GM19328 (cell line): ENCODE results near the gene NFATC3.

Experiments
- ATAC-seq: cut with Tn5 transposase; IDR thresholded peaks from one replicate; pipeline ENCODE4 v1.9.1; 2021; ENCODE audit warnings: mild to moderate bottlenecking, moderate library complexity; ENCODE audit not compliant: unreplicated experiment

Gene NFATC3

DNA sequence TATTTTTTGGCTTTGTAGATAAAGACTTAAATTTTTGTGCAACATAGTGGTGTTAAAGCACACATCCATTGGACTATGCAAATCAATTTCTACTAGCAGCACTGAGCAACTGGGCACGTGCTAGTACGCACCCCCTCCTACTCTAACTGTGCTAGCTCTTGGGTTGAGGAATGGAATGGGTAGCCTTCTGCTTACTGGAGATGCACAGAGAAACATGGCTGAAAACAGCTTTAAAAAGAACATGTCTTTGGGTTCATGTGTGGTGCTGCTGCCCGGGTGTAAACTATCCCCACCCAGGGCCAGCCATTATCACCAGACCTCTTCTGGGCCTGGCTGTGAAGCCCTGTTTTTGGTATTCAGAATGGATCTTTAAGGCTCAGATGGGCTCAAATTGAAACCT is 143.5 kb downstream of the NFATC3 start:
- ATAC-seq = no peak

DNA sequence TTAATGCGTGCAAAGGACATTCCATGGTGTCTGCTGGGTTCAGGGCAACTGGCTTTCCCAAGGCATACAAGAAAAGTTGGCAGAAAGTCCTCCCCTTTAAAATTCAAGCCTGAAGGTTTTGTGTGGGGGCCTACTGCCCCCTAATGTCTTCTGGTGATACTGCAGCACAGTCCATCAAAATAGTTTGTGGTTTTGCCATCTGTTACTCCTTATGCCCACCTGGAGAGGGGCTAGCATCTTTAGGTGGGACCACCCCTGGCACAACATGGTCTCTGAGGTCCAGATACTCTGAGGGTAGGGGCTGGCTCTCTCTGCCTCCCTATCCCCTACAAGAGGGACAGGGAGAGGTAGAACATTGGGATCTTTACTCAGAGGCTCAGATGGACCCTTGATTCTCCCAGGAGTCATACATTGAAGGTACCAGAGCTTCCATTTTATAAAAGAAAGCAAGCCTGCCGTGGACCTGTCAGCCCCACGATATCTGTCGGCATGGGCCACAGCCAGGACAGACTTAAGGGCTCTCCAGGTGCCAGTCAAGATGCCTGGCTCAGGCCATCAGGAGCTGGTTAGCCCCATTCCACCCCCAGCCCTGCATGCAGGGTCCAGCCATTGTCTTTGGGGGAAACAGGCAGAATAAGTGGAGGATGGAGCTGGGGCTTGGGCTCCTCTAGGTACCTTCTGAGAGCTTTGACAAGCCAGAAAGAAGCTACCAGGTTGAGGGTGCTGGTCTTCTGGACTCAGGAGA is 144.4 kb downstream of the NFATC3 start:
- ATAC-seq = no peak

DNA sequence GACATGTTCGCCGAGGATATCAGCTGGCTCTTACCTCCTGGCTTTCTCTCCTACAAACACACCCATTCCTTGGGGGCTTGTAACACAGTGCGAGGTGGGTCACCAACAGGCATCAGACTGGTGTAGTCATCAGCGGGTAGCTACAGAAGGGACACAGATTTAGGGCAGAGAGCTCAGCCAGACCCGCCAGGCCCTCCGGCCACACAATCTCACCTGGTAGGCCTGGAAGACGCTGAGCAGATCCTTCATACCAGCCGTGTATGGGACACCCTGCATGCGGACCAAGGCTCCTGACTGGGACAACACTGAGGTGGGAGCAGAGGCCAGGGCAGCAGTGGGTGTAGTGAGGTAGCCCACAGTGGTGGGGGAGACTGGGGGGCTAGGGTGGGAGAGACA is 145.0 kb downstream of the NFATC3 start:
- no peak for ATAC-seq

- ATAC-seq = no peak
These were observed 145.8 kb downstream of the NFATC3 start for GRCh38 chr16:68230956-68231355.

GRCh38 chr16:68231384-68232136 is 146.4 kb downstream of the NFATC3 start:
- ATAC-seq = no peak

DNA sequence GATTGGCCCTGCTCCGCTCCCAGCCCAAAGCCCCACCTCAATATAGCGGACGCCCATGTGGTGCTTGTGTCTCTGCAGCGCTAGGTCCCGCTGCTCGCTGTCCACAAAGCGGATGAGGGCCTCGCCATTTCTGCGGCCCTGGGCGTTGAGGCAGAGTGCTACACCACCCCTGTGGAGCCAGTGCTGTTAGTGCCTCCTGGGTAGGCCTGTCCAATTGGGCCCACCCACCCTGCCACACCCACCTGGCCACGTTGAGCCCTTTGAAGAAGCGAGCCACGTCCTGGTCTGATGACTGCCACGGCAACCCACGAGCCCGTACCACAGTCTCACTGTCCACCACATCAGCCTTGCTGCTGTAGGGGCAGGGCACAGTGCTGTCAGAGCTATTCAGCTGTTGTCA is 147.2 kb downstream of the NFATC3 start:
- no peak for ATAC-seq

DNA sequence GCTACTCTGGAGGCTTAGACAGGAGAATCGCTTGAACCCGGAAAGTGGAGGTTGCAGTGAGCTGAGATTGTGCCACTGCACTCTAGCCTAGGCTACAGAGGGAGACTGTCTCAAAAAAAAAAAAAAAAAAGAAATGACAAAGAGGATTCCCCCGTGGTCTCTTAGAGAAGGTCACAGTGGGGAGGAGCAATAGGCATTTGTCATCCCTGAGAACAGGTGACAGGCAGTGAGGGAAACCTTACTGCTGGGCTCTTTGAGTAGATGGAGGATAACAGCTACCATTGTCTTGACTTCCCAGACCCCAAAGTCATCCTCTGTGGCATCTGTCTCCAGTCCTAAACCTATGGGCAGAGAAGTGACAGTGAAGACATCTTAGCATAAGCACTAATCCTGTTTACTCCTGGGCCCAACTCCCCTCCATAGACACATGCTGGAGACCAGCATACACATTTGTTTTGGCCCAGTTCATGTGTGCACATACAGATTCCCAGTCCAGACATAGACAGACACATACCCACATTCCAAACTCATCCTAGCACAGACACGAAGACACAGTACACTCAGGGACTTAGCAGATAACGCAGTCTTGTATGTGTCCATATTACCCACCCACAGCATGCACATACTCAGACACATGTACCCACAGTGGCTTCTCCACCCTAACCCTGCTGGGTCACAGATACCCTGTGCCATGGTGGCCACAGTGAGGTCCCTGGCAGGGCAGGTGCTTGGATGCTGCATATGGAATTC is 148.1 kb downstream of the NFATC3 start:
- ATAC-seq = no peak

DNA sequence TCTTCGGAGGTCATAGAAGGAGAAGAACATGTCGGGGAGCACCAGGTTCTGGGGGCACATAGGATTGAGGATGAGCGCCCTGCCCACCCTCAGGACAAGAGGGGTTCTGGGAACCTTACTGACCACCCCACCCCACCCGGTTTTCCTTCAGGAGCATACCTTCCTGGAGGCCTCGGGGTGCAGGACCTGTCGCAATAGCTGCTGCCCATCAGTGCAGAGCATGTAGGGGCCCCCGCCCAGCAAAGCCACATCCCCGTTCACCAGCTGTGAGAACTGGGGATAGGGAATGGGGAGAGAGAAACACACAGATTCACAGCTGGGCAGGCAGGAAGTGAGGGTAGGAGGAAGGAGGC is 148.6 kb downstream of the NFATC3 start:
- ATAC-seq = no peak

DNA sequence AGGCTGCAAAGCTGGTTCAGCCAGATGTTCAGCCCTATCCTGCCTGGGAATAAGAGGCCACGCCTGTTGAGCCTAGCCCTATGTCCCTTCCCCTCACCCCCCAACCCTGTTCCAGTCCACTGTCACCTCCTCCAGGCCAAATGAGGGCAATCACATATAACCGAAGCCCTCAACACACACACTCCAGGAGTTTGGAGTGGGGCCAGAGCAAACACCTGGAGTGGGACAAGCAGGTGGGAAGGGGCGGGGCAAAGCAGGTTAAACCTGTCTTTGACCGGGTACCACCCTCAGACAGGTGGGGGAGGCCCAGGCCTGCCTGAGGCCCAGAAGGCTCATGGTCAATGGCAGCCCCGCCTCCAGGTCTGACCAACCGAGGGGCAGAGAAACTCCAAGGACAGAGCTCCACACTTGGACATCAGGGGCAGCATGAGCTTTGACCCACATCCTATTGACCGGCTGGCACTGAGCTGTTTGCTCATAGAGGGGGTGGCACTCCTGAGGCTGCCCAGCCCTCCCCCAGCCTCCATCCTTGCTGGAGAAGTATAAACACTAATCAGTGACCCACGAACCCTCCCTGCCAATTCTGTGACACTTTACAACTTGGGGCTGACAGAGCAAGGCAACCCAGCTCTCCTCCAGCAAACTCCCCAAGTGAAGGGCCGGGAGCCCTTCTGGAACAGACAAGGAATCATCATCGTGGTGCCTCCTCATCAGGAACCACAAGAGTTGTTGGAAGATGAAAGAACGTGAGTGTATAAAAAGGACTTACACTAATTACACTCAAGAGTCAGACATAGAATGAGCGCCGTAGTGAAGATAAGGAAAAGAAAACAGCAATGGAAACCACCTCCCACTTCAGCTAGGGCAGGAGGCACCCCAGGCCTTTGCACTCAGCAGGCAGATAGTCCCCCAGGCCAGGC is 149.3 kb downstream of the NFATC3 start:
- no peak for ATAC-seq

DNA sequence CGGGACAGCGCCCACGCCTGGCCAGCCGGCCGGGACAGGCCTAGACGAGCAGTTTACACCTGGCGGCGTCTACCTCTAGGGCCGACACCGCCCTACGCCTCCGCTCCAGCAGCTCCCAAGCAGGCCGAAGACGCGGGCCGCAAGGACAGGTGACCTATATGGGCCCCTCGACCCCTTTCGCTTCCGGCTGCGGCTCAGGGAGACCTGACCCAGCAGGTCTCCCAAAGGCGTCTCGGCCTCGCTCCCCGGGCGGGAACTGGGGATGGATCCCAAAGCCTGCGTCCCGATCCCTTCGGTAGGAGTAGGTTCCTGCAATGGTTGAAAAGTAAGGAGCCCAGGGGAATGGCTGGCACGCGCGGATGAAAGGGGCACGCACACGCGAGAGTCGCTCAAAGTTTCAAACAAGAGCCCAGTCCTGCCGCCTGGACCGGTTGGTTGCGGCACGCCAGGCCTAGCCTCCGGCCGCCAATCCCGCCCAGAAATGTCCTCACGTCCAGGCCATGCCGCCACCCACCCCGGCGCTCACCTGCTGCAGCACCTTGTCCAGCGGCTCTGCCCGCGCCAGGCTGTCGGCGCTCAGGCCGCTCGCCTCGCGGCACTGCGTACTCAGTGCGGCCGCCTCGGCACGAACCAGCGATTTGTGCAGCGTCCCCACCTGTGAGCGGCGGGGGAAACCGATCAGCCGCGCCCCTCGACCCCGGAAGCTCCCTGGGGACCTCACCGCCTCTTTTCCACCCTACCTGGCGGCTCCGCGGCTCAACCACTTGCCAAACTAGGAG is 150.1 kb downstream of the NFATC3 start:
- no peak for ATAC-seq

DNA sequence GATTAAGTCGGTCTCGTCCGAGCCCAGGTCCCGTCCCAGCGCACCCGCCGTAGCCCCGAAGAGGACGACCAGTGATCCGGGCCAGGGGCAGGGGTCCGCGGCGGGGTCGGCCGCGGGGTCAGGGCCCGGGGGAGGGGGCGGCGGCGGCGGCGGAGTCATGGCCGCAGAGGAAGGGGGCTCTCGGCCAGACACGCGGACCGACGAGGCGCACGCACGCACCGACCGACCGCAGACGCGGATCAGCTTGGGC is 150.6 kb downstream of the NFATC3 start, which contains the start of gene ESRP2:
TSS of gene ESRP2 (minus strand) at position 241 of the 250 bp plus-strand sequence. CDS start at position 159, 82 bp downstream.
- no peak for ATAC-seq

DNA sequence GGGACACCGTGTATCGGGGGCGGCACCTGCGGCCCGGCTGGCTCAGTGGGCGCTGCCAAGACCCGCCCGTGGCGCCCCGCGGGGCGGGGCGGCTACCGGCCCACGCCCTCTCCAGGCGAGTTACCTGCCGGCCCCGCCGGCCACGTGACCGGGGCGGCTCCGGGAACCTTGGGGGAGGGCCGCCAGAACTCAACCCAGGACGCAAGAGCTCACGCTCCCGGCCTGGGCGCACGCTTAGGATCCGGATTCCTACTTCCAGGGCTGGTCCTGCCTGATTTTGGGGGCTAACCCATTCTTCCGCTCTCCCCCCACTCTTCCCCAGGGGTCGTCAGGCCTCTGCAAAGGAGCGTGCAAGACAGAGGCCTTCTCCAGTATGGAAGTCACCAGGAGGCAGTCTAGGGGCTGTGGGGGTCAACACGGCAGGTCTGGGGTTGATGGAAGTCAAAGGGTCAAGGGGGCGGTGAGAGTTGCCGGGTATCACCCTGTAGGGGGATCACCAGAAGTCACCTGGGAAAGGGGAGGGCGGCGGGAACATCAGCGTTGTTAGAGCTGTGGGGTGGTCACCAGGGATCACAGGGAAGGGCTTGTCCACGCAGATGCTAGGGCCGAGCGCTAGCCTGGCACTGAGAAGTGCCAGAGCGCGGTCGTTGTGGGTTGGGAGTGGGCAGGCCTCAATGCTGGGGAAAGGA is 151.1 kb downstream of the NFATC3 start:
- ATAC-seq = no peak

DNA sequence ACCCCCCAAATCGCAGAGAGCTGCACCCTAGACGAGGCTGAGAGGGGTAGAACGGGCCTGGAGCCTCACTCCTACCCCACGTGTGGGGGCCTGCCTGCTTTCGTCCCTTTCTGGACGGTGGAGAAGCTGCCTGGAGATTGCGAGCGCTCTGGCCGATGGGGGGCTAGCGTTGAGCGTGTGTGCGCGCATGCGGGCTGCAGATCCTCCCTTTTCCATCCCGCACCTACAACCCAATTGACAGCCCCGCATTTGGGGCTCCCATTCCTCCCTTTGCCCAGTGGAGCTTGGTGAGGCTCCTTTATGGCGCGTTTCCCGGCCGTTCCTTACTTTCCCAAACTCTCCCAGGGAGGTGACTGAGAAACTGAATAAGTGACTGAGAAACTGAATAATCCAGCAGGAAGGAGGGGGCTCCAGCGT is 151.7 kb downstream of the NFATC3 start:
- ATAC-seq = no peak

GRCh38 chr16:68237243-68238028 is 152.3 kb downstream of the NFATC3 start:
- peak; percentile 78 for ATAC-seq

- ATAC-seq = no peak
These were observed 152.8 kb downstream of the NFATC3 start for GRCh38 chr16:68238029-68238345.

- ATAC-seq = no peak
These were observed 156.9 kb downstream of the NFATC3 start for GRCh38 chr16:68242085-68242484.

DNA sequence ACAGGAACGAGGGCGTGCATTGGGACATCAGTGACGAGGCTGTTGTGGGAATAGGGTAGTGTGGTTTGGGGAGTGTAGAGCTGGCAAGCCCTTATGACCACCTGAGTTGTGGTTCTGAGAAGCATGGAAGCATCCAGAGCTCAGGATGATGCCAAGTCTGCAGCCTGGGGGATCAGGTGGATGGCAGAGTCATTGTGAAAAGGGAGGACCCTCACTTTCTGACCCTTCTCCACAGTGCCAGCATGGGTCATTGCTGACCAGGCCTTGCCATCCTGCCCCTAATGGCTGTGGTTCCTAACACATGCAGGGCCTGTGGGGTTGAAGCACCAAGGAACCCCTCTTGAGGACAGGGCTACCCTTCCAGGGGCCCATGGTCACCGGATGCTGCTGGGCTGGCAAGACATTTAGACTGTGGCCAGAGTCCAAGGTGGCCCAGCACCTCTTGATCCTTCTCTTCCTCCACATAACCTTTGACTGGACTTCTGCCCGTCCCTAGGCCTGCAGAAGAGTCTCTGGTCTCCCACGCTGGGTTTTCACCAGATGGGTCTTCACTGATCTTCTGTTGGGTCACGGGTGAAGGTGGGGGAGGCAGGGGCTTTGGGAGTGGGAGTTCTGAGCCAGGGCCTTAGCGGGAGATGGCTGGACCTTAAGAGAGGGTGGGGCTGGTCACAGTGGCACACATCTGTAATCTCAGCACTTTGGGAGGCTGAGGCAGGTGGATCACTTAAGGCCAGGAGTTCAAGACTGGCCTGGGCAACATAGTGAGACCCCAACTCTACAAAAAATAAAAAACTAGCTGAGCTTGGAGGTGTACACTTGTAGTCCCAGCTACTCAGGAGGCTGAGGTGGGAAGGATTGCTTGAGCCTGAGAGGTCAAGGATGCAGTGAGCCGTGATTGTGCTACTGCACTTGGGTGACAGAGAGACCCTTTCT is 158.0 kb downstream of the NFATC3 start:
- ATAC-seq = no peak

GRCh38 chr16:68244481-68244902 is 159.3 kb downstream of the NFATC3 start:
- ATAC-seq = no peak
